ENCODE data around the gene FOXP1.
A peak's percentile ranks its signal among the peaks of the same experiment; 100 is the strongest.

FOXP1 gene

GRCh38 chr3:71503525-71504249, 79.8 kb downstream of the FOXP1 start:
- peak; percentile 49 for DNase-seq

GRCh38 chr3:71502066-71502625, 81.4 kb downstream of the FOXP1 start:
- DNase-seq: no peak

DNA sequence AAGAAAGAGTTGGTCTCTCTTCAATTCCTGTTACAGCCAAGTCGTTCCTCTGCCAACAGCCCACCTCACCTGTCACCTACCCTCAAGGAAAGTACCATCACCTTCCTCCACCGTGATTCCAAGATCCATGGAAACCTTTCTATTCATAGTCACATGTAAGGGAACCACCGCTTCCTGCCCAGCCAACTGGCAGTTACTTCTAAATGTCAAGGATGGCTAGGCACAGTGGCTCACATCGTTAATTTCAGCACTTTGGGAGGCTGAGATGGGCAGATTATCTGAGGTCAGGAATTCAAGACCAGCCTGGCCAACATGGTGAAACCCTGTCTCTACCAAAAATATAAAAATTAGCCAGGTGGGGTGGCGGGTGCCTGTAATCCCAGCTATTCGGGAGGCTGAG, 82.8 kb downstream of the FOXP1 start:
- no peak for DNase-seq

- no peak for DNase-seq
Measured at GRCh38 chr3:71499227-71499876, 84.2 kb downstream of the FOXP1 start.

GRCh38 chr3:71498543-71498942, 85.0 kb downstream of the FOXP1 start:
- no peak for DNase-seq

GRCh38 chr3:71497971-71498444, 85.5 kb downstream of the FOXP1 start:
- DNase-seq: no peak

DNA sequence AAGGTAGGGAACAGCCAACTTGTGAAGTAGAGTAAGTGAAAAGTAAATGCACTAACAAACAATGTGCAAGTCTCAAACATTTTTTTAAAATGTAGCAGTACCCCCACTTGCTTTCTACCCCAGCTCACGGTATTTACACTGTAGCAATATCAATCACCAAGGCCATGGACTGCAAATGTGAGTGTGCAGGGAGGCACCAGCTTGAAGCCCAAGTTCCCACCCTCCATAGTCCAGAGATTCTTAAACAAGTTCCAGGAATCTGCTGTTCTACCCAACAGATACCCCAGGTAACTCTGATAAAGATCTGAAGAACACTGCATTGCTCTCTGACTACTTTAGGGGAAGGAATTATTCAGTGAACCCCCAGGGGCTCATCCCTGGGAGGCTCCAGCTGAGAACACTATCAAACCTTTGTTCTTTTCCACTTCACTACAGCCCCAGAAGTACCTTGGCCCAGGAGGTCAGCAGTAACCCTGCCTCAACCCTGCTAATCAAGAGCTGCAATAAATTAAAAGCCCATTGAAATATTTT, 86.1 kb downstream of the FOXP1 start:
- DNase-seq: no peak

DNA sequence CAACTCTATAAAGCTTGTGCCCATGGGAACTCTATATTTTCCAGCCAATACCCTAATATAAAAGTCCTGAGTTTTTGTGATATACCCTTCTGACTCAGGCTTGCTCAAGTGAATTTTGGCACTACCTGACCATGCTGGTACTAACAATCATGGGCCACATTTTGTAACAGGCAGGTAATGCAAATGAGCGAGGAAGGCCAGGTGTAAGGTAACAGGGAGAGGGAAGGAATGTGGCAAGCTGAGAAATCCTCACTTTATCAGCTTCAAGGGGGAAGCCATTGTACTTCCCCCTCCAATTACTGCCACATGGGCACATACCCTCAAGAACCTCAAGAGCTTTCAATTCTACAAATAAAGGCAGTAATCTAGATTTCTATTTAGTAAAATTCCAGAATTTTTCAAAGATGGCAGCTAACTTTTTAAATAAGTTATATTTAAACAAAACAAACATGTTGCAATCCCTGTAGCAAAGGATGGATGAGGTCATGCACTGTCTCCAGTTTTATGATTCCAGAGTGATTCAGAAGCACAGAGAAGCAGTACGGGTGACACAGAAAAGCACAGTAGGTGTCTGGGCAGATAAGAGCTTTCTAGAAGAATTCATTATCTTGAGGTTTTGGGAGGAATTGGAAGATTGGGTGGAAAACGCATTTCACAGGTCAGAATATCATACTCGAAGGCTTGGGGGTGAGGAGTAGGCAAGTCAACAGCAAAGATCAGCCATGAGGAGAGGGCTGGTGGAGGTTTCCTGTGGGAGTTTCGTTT, 87.6 kb downstream of the FOXP1 start:
- DNase-seq: peak; percentile 84

- peak; percentile 73 for DNase-seq
Measured at GRCh38 chr3:71494212-71494611, 89.3 kb downstream of the FOXP1 start.

DNA sequence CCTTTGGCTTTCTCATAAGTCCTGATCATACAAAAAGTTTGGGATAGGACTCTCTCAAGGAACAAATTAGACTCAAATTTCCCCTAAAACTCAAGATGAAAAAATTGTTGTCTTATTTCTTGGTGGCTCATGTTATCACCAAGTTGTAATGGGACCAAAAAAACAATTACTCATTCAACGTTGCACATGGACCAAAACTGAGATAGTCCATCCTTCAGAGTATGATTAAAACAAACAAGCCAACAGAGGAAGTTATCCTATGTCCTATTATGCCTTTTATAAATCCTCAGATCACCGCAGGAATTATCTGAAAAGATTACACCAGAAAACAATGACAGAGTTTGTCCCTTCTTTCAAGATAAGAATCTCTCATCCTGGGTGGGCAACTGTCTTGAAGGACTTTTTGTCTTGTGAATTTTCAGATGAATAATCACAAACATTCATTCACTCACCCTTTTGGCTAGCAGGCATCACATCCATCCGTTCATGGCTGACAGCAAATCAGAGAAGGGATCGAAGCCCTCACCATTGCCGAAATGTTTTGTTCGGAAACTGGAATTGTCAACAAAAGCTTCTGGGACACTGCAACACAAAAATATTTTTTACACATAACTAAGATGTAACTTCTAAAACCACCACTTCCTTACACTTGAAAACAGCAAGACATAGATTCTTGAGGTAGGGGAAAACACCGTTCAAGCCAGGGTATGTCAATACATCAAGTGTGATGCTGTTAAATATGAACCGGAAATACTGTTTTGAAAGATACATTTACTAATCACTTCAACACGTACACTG, 90.4 kb downstream of the FOXP1 start:
- DNase-seq: no peak

GRCh38 chr3:71492566-71492965, 91.0 kb downstream of the FOXP1 start:
- no peak for DNase-seq

DNA sequence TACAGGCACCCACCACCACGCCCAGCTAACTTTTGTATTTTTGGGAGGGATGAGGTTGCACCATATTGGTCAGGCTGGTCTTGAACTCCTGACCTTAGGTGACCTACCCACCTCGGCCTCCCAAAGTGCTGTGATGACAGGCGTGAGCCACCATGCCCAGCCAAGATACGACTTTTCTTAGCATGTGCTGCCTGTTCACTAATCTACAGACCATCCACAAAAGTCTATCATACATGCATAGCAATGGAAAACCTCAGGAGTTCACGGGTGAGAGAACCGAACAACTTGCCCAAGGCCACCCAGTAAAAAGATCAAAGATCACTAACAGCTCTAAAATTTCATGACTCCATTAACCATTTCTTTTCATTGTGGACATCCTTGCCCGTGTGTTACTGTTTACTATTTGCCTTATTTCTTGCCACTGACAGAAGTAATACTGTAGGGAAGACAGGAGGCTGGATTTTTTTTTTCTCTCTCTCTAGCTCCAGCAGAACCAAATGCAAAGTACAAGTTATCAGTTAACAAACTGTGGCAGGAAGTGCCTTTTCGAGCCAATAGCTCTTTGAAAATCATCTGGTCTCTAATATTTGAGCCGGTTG, 92.3 kb downstream of the FOXP1 start:
- DNase-seq: no peak

DNA sequence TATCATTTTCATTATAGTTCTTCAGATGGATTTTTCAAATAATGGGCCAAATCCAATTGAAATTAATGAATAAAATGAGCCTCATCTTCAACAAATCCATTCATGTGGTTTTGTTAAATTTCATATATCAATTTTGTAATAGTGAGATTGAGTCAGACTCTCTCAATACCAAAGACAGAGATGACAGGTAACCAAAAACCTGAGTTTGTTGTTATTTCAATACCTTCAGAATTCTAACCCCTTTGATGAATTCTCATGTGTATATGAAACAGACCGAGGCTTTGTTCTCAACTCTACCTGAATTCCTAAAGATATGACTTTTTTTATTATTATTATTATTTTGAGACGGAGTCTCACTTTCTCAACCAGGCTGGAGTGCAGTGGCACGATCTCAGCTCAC, 92.8 kb downstream of the FOXP1 start:
- DNase-seq: no peak

DNA sequence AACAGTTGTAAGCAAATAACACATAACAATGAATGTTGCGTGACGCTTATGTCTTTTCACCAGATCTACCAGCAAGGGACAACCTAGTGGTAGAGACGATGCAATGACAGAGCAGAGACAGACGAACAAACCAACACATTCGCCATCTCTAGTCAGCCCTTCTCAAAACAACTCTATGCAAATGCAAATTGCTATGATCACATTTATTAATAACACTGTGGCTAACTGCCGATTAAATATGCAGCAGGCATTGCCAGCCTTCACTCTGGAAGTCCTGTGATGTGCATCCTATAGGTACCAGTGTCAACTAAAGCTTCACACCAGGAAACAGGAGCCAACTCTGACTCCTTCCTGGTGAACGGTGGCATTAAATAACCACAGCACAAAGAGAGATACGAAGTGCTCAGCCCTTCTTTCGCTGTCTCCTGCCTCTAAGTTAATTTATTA, 94.2 kb downstream of the FOXP1 start:
- no peak for DNase-seq

DNA sequence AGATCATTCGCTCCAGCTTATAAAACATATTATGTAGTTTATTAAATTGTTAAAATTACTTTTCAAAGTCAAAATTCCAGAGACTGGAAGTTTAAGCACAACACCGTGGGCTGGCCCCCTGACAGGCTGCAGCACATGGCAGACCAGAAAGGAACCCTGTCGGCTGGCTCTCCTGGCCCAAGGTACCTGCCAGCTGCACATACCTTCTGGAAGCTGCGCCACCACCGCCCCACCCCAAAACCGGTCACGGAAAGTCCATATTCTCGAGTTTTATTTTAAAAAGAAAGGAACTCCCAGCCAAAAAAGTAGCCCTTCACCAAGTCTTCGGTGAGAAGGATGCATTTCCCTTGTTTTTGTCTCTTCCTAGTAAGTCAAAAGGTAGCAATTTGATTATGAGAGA, 94.6 kb downstream of the FOXP1 start:
- DNase-seq: no peak

DNA sequence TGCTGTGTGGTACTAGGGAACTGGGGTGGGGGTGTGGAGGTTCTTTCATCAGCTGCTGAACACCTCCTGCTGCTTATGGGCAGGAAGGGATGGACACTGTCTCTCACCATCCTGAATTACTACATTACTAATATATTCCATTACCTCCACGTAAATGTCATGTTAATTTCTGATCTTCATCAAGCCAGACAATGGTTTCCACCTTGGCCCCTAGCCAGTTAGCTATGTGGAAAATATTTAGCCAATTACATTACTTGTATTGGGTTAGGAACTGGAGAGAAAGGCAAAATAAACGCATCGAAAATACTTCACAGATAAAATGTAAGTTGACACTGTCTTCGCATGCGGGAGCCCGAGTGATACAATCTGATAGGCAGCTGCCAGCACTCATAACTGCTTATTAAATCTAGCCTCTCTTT, 95.1 kb downstream of the FOXP1 start:
- DNase-seq: no peak

DNA sequence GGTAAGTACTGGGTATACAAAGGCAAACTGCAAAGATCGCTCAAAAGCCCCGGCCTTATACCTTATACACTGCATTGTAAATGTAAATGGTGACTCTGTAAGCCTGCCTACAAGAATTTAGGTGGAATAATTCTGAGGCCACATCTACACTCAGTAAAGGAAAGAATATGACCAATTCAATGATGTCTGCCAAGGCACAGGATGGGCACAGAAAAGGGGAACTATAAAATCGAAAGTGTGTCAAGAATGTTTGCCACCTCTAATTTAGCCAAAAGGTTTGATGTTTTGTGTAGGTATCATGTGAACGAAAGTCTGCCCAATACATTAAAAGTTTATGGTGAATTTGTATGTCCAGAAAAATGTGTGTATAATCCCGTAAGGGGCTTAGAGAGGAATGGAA, 96.1 kb downstream of the FOXP1 start:
- peak; percentile 30 for DNase-seq

GRCh38 chr3:71486831-71487230, 96.7 kb downstream of the FOXP1 start:
- DNase-seq: no peak

DNA sequence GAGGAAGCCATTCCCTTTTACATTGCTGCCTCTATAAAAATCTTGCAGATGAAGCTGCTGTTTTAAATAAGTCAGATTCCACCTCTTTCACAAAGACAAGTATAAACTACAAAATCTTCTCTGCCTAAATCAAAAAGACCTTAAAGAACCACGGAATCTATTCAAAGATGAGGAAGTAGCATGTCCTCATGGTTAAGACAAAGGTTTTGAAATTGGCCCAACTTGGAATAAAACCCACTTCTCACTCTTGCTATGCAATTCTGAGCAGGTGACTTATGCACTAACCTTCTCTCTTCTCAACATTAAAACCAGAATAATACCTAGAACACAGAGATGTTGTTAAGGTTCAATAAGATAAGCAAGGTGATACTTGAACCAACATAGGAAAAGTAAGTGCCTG, 97.6 kb downstream of the FOXP1 start:
- DNase-seq: peak; percentile 38

- no peak for DNase-seq
Measured at GRCh38 chr3:71484452-71484851, 99.1 kb downstream of the FOXP1 start.

DNA sequence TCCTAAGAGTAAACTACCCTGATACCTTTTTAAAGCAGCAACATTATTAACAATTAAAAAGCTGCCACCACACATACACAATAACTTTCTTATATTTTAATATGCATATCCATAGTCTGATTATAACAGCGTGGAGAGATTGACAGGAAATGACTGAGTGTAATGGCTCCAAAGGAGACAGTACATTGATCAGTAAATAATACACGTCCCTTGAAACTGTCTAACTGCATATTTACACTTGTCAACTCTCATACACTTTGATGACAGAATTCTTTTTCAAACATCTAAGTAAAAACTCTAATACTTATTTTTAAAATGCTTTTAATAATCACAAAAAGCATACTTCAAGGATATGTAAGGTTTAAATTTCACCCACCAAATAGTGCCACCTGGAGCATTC, 99.5 kb downstream of the FOXP1 start:
- DNase-seq: no peak

GRCh38 chr3:71482771-71483170, 100.8 kb downstream of the FOXP1 start:
- DNase-seq: no peak

Data from inflammatory macrophage treated with lipopolysaccharide for 4 hours (primary cell).